ENCODE data around the gene RNF157. TPM values are rescaled to one million over a fixed set of nuclear protein-coding genes. Genes with fewer than 3 reads are reported as not detected.

The RNF157 gene
- total RNA-seq, 1 donor from 2014 or later, result 18.7 TPM

DNA sequence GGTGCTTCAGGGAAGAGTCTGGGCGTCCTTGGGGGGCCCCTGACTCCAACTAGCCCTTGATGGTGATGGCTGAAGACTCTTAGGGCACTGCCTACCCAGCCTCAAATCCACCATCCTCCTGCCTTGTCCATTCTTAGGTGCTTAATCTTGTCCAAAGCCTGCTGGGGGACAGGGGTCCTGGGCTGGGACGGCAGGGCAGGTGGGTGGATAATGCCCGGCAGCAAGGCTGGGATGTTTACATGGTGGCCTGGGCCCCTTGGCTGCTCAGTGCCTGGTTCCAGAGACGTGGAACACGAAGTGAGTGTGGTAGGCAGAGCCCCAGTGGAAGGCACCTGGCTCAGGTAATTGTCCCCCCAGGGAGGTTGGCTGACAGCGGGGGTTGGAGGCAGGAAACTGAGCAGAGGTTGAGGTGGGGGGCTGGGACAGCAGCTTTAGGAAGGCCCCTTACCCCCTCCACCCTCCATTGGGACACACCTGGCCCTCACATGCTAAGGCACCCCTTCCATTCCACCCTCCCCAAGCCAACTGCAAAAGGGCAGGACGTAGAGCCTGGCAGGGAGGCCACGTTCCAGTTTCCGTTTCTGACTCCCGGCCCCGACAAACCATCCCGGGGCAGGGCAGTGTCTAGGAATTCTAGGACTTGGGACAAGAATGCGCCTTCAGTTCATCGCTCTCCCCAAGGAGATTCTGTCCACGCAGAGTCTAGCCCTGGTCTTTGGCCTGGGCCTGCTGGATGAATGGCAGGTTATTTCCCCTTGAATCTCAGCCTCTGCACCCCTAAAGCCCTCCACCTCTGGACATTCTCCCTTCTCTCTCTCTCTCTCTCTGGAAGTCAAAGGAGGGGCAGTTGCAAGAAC is 101.2 kb downstream of the RNF157 start:
- TF ChIP-seq, protein P1, sequence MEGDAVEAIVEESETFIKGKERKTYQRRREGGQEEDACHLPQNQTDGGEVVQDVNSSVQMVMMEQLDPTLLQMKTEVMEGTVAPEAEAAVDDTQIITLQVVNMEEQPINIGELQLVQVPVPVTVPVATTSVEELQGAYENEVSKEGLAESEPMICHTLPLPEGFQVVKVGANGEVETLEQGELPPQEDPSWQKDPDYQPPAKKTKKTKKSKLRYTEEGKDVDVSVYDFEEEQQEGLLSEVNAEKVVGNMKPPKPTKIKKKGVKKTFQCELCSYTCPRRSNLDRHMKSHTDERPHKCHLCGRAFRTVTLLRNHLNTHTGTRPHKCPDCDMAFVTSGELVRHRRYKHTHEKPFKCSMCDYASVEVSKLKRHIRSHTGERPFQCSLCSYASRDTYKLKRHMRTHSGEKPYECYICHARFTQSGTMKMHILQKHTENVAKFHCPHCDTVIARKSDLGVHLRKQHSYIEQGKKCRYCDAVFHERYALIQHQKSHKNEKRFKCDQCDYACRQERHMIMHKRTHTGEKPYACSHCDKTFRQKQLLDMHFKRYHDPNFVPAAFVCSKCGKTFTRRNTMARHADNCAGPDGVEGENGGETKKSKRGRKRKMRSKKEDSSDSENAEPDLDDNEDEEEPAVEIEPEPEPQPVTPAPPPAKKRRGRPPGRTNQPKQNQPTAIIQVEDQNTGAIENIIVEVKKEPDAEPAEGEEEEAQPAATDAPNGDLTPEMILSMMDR (IDR thresholded peaks at IDR 0.05; ENCODE audit: unreplicated experiment), result no peak
- H3K4me3 Mint-ChIP-seq (ENCODE audit: unreplicated experiment), result peak overlapping the region; percentile 45
- H3K36me3 Mint-ChIP-seq (ENCODE audit: low read depth, unreplicated experiment), result peaks cover 10% of the 10 kb centered on the region
- DNase-seq (ENCODE audit: low spot score), result no peak
- peaks cover 44% of the 10 kb centered on the region for H3K4me1 Mint-ChIP-seq (ENCODE audit: unreplicated experiment)
- H3K27me3 Mint-ChIP-seq (ENCODE audit: unreplicated experiment), result peaks cover 26% of the 10 kb centered on the region
- no peak overlapping the region for H3K27ac Mint-ChIP-seq (ENCODE audit: unreplicated experiment)
- H3K9me3 Mint-ChIP-seq (ENCODE audit: unreplicated experiment), result no peaks in the 10 kb centered on the region

DNA sequence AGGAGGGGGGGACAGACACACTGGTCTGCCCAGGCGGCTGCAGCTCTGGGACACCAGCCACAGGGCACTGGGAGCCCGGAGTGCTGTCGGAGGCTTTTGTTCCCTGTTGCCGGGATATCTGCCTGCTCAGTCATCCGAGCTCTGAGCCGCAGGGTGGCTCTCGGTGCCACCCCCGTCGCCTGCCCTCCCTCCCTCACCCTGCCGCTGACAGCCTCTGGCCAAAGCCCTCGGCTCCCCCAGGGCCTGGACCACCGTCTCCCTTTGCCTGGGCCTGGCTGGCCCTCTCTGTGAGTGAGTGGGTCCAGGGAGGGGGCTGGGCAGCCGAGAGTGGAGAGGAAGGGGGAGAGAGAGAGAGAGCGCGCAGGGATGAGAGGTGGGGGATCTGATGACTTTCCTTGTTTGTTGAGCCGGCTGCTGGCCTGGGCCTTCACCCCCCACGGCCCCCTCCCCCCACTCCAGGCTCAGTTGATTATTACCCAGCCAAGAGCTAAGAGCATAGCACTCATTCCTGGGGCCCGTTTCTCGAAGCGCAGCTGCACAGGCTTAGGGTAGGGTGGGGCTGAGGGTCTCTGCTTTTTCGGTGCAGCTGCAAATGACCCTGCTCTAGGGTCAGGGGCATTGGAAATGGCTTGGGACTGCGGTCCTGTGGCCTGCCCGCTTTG is 101.9 kb downstream of the RNF157 start:
- Mint-ChIP-seq H3K4me1 (ENCODE audit: unreplicated experiment) (peaks cover 44% of the 10 kb centered on the region), H3K9me3 (ENCODE audit: unreplicated experiment) (no peaks in the 10 kb centered on the region), H3K4me3 (ENCODE audit: unreplicated experiment) (no peak overlapping the region), H3K36me3 (ENCODE audit: low read depth, unreplicated experiment) (peaks cover 10% of the 10 kb centered on the region), H3K27me3 (ENCODE audit: unreplicated experiment) (peaks cover 26% of the 10 kb centered on the region), H3K27ac (ENCODE audit: unreplicated experiment) (no peak overlapping the region)
- no peak for DNase-seq (ENCODE audit: low spot score)
- TF ChIP-seq, protein P1 (IDR thresholded peaks at IDR 0.05; ENCODE audit: unreplicated experiment), result no peak

DNA sequence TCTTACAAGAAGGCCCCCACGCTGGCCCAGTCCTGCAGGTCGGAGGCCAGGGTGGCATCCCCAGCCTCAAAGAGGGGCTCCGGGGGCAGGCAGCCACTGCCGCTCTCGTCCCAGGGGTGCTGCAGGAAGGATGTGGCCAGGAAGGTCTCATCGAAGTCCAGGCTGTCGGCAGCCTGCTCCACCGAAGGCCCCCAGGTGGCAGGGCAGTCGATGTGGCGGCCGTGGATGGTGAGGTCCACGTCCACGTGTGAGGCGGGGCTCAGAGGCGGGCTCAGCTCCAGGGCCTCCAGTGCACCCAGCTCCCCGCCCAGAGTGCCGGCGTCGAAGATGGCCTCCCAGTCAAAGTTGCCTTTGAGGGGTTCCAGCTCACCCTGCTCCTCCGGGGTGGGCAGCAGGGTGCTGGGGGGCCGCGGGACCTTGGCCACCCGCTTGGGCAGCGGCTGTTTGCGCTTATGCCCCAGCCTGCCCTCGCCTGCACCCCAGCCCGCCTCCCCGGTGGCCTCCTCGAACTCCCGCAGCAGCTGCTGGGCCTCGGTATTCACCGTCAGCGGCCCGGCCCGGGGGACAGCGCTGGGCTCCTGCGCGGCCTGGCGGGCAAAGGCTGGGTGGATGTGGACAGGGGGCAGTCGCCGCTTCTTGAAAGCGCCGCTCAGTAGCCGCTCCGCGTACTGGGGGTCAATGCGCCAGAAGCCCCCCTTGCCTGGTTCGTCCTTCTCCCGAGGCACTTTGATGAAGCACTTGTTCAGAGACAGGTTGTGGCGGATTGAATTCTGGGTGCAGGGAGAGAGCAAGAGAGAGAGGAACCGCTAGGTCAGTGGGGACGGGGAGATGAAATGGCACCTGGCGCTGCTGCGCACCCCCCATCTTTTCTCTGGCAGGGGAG is 102.7 kb downstream of the RNF157 start:
- TF ChIP-seq, protein P1 (IDR thresholded peaks at IDR 0.05; ENCODE audit: unreplicated experiment), result no peak
- Mint-ChIP-seq H3K27me3 (ENCODE audit: unreplicated experiment) (peaks cover 24% of the 10 kb centered on the region), H3K4me1 (ENCODE audit: unreplicated experiment) (peaks cover 38% of the 10 kb centered on the region), H3K4me3 (ENCODE audit: unreplicated experiment) (no peak overlapping the region), H3K9me3 (ENCODE audit: unreplicated experiment) (no peaks in the 10 kb centered on the region), H3K27ac (ENCODE audit: unreplicated experiment) (no peak overlapping the region), H3K36me3 (ENCODE audit: low read depth, unreplicated experiment) (peaks cover 7% of the 10 kb centered on the region)
- no peak for DNase-seq (ENCODE audit: low spot score)

DNA sequence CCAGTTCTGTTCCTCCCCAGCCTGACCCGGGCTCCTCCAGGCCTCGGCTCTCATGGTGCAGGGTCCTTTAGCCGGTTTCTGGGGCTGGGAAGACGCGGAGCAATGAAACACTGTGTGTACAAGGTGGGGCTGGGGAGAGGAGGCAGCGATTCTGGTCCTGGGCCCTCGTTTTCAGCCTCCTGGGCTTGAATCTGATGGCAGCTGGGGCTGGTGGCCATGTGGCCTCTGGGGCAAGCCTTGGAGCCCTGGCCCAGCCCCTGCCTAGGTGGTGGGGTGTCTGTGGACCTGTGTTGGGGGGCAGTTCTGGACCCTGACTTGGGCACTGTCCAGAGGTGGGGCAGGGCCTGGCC is 103.3 kb downstream of the RNF157 start:
- no peaks in the 10 kb centered on the region for H3K9me3 Mint-ChIP-seq (ENCODE audit: unreplicated experiment)
- no peak overlapping the region for H3K4me3 Mint-ChIP-seq (ENCODE audit: unreplicated experiment)
- DNase-seq (ENCODE audit: low spot score), result no peak
- H3K27ac Mint-ChIP-seq (ENCODE audit: unreplicated experiment), result no peak overlapping the region
- peaks cover 4% of the 10 kb centered on the region for H3K36me3 Mint-ChIP-seq (ENCODE audit: low read depth, unreplicated experiment)
- peaks cover 21% of the 10 kb centered on the region for H3K27me3 Mint-ChIP-seq (ENCODE audit: unreplicated experiment)
- H3K4me1 Mint-ChIP-seq (ENCODE audit: unreplicated experiment), result peaks cover 32% of the 10 kb centered on the region
- TF ChIP-seq, protein P1 (IDR thresholded peaks at IDR 0.05; ENCODE audit: unreplicated experiment), result no peak

All from endothelial cell (in vitro differentiated cells).